HCT116 (cell line): ENCODE results near the gene SBK2.

Source experiments
- CTCF ChIP-seq, 3 experiments: fragments of 200-600 bp in 1 of 3; sonication (generic) in 1 of 3; IDR thresholded peaks in 2 of 3; conservative IDR thresholded peaks in 1 of 3; 2 replicates each; pipeline ENCODE4 v1.5.1; 2012 to 2017; ENCODE audit warnings: low read depth in 2 of 3, low read length in 2 of 3, antibody characterized with exemption in 1 of 3, borderline replicate concordance in 1 of 3, control low read depth in 1 of 3, mild to moderate bottlenecking in 1 of 3, mixed read lengths in 1 of 3, mixed run types in 1 of 3, moderate library complexity in 1 of 3; ENCODE audit not compliant: insufficient read depth in 1 of 3
- ELF1 ChIP-seq: IDR thresholded peaks from 2 replicates; pipeline ENCODE4 v1.6.1; 2012; ENCODE audit warnings: low read depth, borderline replicate concordance
- EZH2 ChIP-seq: fragments of 200-600 bp; sonication (generic); IDR thresholded peaks from 2 replicates; pipeline ENCODE4 v1.6.1; 2017; ENCODE audit warnings: antibody characterized with exemption, mixed run types
- FOSL1 ChIP-seq: IDR thresholded peaks from 2 replicates; pipeline ENCODE4 v1.6.1; 2012; ENCODE audit warnings: low read depth
- JUND ChIP-seq: IDR thresholded peaks from 2 replicates; pipeline ENCODE4 v1.6.1; 2012
- POLR2A ChIP-seq: IDR thresholded peaks from 2 replicates; pipeline ENCODE4 v1.7.0; 2011; ENCODE audit warnings: borderline replicate concordance; ENCODE audit not compliant: insufficient read depth, insufficient read length; ENCODE audit errors: extremely low read depth
- POLR2AphosphoS5 ChIP-seq: IDR thresholded peaks from 2 replicates; pipeline ENCODE4 v1.6.1; 2011; ENCODE audit warnings: mild to moderate bottlenecking, low read depth, low read length, moderate library complexity
- RAD21 ChIP-seq: IDR thresholded peaks from 2 replicates; pipeline ENCODE4 v1.6.1; 2012; ENCODE audit warnings: low read depth, mild to moderate bottlenecking
- REST ChIP-seq: IDR thresholded peaks from 2 replicates; pipeline ENCODE4 v1.6.1; 2012; ENCODE audit warnings: low read depth
- SIN3A ChIP-seq: IDR thresholded peaks from 2 replicates; pipeline ENCODE4 v1.6.1; 2012; ENCODE audit warnings: low read depth
- SRF ChIP-seq: IDR thresholded peaks from 2 replicates; pipeline ENCODE4 v1.6.1; 2012; ENCODE audit warnings: low read depth
- ZFX ChIP-seq: fragments of 450-650 bp; IDR thresholded peaks from 2 replicates; pipeline ENCODE4 v1.6.1; 2017
- ZNF274 ChIP-seq: fragments of 200-500 bp; sonication (Bioruptor generic); IDR thresholded peaks from 2 replicates; pipeline ENCODE4 v1.6.1; 2014; ENCODE audit warnings: mild to moderate bottlenecking, low read depth, low read length, inconsistent platforms

GRCh38 chr19:55540619-55541018 is 3.7 kb upstream of the SBK2 start:
- no peak for TF ChIP-seq CTCF (IDR thresholded peaks at IDR 0.05 in 2 of 3, conservative IDR thresholded peaks at IDR 0.05 in 1 of 3; ENCODE audit: borderline replicate concordance in 1 of 3, insufficient read depth in 1 of 3, low read depth in 2 of 3, low read length in 2 of 3)
- no peak for TF ChIP-seq EZH2
- TF ChIP-seq POLR2A = no peak
- no peak for TF ChIP-seq ZNF274
- TF ChIP-seq ELF1 = no peak
- TF ChIP-seq REST = no peak
- TF ChIP-seq JUND = no peak
- no peak for TF ChIP-seq SRF
- TF ChIP-seq FOSL1 = no peak
- TF ChIP-seq POLR2AphosphoS5 = no peak
- TF ChIP-seq SIN3A = no peak
- no peak for TF ChIP-seq ZFX
- no peak for TF ChIP-seq RAD21
